GM19455 (cell line): Measurements from ENCODE around the gene TPM2.

Experiments used
- ATAC-seq: cut with Tn5 transposase; IDR thresholded peaks from one replicate; pipeline ENCODE4 v1.9.1; 2021; ENCODE audit not compliant: unreplicated experiment

Gene TPM2

DNA sequence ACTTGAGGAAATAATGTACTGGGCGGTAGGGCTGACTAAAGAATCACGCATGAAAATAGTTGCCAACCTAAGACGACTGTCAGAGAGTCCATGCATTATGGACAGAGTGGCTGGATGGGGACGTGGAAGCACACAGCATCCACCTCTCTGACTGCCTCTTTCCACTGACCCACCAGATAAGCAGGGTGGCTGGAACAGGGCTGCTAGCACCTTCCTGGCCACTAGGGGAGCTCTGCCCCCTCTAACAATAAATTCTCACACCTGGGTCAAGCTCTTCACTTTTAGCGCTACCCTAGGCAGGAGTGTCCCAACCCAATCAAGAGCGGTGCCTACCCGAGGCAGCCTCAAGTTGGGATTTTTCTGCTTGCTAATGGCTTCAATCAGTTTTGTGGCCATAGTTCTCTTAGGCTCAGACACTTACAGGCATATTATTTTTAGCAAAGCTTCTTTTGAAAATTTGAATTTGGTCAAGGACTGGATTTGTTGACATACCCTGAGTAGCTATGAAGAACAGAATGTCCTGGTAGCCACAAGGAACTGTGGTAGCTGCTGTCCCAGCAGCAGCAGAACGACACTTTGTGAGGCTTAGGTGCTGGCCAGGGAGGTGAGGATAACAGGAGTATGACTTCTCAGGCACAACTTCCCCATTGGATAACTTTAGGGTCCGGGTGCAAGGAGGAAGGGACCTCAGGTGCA, 6.9 kb upstream of the TPM2 start:
- ATAC-seq: no peak

DNA sequence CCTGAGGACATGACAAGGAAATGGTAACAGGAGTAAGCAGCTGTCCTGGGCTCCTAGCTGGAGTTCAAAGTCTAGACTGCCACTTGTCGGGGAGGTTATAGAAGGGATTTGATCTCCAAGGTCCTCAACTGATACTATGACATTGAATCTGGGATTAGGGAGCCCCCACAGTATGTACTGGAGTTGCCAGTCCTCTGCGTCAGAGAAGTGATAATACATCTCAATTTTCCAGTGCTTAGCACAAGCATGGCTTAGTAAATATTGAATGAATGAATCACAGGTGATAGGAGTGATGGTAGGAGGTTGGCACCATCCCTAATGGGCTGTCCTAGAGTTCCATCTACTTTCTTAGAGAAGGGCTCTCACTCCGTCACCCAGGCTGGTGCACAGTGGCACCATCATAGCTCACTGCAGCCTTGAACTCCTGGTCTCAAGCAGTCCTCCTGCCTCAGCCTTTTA, 6.2 kb upstream of the TPM2 start:
- no peak for ATAC-seq

DNA sequence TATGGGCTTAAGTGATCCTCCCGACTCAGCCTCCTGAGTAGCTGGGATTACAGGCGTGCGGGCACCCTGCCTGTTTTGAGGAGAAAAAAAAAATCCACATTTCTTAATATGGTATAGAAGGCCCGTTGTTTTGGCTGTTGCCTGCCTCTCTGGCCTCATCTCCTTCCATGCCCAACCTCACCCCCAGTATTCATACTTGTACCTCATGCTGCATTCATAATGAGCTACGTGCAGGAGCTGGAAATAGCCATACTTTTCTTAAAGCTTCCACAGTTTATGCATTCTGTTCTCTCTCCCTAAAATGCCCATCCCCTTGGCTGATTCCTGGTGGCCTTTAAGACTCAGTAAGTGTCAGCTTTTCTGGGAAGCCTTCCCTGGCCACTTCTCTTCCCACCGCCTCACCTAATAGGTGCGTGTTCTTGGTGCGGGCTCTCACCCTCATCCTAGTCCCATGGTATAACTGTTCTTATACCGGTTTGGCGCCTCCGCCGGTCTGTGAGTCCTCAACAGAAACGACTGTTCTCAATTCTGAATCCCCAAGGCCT, 2.1 kb upstream of the TPM2 start:
- ATAC-seq: no peak

DNA sequence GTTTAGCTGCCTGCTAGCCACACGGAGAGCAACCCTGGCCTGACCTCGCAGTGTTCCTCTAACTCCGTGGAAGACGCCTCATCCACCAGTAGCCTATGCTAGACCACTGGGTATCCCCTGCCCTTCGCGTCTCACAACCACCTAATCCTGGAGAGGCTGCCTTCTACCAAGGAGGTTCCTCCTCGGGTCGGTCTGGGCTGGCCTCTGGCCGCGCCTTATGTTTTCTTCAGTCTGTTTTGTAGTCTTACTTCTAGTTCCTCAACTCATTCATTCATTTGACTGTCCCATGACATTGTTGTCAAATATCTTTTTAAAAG, 1.6 kb upstream of the TPM2 start:
- no peak for ATAC-seq

DNA sequence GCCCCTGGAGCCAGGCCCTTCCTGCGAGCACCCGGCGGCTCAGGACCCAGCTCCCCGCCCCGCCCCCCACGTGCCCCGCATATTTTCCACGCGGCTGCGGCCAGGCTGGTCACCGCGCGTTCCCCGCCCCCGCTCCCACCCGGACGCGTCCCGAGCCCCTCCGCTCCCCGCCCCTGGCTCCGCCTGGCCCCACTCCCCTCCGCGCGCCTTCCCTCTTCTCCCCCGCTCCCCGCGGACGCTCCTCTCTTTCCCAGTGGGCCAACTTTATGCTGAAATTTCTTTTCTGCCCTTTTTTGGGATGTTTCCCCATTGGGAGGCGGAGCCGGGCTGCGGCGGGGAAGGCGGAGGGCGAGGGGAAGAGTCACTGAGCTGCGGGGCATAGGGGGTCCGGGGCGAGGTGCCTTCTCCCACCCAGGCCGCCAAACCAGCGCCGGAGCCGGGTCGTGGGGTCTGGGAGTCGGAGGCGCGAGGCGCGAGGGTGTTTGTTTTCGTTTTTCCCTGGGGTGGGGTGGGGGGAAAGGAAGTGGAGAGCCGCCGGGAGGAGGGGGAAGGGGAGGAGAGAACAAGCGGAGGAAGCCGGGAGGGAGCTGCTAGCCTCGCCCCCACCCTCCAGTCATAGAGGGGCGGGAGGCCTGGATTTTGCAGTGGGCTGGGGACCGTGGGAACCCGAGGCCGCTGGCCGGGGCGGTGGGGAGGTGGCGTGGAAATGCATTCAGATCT, 1.0 kb upstream of the TPM2 start:
- no peak for ATAC-seq

DNA sequence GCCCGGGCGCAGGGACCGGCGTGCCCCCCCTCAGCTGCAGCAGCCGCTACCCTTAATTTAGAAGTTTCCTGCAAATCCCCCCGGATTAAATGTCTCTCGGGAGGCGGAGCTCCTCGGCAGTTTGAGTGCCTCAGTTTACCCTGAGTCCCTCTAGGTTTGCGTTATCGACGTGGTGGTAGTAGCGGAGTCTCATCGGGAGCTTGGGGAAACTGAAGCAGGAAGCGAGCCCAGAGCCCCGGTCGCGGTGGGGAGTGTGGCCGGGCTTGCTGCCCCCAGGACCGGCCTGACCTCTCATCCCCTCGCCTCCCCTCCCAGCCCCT, 529 bp upstream of the TPM2 start:
- no peak for ATAC-seq

DNA sequence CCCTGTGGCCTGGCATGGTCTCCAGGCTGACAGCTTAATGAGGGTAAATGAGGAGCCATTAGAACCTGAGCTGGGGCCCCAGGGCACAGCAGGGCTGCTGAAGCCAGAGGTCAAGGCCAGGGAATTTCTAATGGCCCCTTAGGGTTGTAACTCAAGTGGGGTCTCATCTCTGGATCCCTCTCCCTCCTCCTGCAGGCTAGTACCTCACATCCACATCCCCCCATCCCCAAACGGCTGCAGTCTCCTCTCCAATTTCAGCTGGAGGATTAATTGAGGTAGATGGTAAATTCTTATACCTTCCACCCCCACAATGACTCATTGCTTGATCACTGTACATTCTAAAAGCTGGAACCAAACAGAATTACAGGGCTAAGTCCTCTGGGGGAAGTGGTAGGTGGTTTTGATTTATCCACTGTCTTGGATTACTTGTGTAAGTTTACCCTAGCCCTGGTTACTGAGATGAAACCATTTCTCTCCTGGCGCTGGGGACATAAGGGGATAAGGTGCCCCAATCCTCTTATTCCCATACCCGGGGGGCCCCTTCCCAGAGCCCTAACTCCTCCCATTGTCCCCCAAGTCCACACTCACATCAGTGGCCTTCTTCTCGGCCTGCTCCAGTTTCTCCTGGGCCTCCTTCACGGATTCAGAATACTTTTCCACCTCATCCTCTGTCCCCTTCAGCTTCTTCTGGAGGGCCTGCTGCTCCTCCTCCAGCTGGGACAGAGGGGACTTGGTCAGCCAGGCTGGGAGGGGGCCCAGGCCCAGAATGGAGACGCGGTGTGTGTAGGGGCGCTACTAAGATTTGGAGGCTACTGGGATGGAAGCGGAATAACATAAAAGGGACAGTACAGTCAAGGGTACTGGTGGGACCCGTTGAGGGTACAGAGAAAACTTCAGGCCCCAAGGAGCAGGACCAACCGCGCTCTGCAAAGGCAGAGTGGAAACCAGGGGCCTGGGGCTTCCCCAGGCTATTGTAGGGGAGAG, 875 bp downstream of the TPM2 start:
- ATAC-seq: no peak

DNA sequence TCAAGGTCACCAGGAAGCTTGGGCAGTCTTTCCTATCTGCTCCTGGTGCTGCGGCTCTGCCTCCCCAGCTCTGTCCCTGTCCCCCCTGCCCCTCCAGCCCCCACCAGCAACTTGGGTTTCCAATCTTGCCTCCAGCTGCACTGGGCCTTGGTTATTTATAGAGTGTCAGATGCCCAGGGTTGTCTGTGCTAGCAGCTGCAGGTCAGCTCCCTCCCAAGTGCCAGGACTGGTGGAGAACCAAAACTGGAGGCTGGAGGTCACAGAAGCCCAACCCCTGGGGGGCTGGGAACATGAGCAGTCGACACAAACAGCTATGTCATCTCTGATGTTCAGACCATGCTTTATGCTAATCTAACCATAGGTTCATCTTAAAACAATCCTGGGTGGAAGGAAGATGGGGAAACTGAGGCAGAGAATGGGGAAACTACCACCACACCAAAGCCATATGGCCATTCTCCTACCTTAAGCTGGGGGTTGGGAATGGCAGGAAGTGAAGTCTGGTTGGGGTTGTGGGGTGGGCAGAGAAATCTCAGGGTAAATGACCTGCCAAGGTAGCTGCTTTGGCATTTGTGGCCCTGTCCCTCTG, 1.7 kb downstream of the TPM2 start:
- no peak for ATAC-seq

DNA sequence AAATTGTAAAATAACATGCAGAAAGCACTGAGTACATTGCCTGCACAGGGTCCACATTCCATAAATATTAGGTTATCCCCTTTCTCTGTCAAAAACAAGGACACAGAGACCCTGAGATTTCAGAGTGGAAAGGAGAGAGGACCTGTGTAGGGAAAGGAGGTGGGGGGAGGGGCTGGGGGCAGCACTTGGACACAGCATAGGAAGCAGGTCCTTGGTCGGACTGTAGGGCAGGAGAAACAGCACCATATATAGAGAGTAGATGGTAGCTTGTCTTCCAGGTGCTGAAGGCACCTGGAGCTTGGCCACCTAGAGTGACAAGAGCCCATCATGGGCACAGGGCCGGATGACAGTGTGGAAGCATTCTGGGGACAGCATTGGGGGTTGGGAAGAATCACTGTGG, 2.4 kb downstream of the TPM2 start:
- ATAC-seq: no peak

DNA sequence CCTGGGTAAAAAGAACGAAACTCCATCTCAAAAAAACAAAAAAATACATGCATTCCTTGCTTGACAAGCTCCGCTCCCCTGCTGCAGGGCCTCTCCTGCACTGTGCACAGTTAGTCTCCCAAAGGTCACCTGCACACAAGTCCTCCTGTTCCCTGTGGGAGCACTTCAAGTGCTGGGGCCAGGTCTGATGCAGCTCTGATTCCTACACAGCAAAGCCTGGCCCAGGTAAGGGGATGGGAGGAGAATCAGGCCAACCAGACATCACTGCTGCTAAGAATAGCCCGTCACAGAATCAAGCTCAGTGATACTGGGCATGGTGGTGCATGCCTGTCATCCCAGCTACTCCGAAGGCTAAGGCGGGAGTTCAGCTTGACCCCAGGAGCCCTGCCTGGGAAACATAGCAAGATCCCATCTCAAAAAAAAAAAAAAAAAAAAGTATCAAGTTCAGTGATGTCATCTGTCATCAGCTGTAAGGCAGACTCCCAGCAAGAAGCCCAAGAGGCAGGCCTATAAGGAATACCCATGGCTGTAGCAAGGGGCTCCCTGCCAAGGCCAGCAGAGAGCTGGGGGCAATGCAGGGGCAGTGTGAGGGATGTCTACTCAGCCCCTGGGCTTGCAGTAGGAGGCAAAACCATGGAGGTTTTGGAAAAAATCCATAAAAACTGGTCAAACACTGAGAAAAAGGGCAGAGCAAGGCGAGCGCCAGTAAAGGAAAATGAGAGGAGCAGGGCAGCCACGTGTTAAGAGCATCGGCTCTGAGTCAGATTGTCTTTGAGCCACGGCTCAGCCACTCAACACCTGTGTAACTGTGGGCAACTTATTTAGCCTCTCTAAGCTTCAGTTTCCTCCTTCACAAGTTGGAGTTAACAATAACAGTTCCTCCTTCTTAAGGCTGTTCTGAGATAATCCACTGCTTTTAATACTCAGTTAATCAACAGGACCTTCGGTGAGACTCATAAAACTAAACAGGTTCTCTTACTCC, 3.2 kb downstream of the TPM2 start:
- no peak for ATAC-seq

DNA sequence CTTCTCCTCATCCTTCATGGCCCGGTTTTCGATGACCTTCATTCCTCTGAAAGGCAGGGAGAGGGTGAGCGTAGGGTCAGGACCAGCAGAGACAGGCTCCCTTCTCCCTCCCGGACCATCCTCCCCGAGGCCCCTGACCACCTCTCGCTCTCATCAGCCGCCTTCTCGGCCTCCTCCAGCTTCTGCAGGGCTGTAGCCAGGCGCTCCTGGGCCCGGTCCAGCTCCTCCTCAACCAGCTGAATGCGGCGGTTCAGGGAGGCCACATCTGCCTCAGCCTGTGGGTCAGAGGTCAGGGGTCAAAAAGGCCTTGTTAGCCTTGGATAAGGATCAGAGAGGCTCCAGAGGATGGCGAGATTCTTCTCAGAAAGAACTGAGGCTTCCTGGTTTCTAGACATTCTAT, 4.2 kb downstream of the TPM2 start:
- no peak for ATAC-seq

DNA sequence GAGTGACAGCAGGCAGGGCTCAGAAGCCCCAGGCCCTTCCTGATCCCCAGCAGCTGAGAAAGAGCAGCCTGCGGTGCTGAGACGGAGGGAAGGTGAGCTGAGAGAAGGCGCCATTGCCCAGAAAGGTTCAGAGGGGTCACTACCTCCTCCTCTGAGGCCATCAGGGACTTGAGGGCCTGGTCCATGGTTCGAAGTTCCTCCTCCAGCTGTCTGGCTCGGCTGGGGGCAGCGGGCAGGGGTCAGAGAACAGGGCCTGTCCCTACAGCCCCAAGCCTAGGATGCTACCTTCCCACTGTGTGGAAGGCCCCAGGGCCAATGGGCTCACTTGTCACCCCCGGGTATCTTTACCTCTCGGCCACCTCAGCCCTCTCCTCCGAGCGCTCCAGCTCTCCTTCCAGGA, 4.8 kb downstream of the TPM2 start:
- no peak for ATAC-seq

DNA sequence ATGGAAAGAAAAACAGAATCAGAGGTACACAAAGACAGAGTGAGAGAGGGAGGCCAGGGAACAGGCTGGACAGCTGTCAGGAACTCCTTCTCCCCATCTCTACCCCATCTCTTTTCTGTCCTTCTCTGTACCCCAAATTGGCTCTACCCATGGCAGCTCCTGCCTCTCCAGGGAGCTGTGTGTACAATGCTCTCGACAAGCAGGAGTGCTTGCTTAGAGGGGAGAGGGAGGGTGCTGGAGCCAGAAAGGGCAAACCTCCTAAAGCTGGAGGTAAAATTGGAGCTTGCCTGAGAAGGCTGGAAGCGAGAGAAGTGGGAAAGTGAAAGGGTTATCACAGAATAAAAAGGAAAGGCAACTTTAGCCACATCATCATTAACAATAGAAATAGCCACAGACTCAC, 6.4 kb downstream of the TPM2 start:
- ATAC-seq: no peak

DNA sequence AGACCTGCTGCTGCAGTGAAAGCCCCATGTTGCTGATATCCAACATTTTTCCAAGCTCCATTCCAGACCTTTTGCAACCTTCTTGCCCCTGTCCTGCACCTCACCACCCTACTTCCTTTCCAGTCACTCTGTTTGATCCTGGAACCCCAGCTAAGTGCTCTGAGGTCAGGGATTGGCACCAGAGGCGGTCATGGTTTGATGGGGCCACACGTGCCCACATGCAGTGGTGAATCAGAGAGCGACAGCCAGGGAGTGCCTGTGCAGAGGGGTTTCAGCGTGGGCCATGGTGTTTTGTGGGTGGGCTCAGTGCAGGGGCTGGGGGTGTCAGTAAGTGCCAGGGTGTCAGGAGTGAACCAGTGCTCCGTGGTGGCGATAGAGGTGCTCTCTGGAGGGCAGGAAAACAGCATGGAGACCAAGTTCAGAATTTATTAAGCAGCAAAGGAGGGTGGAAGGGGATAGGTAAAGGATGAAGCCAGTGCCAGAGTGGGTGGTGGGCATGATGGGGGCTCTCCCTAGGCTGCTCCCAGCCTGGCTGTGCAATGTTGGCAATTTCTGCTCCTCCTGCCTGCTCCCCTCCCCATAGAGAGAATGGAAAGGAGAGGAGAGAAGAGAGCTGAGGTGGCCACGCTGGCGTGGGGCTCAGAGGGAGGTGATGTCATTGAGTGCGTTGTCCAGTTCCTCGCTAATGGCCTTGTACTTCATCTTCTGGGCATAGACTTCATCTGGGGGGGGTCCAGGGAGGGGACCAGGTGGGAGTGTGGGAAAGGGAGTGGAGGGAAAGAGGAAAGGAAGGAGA, 7.0 kb downstream of the TPM2 start:
- ATAC-seq: no peak

DNA sequence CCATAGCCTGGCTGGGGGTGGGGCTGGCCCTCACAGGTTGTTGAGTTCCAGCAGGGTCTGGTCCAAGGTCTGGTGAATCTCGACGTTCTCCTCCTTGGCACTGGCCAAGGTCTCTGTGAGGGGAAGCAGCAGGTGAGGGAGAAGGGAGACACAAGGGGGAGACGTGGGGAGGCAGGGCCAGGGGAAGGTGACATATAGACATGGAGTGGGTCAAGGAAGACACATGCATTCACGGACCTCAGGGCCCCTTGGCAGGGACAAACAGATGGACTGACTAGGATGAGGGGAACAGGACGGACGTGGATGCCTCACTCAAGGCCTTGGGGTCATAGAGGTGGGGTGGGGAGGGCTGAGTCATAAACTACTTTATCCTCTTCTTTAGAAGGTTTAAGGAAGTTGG, 7.7 kb downstream of the TPM2 start:
- no peak for ATAC-seq

DNA sequence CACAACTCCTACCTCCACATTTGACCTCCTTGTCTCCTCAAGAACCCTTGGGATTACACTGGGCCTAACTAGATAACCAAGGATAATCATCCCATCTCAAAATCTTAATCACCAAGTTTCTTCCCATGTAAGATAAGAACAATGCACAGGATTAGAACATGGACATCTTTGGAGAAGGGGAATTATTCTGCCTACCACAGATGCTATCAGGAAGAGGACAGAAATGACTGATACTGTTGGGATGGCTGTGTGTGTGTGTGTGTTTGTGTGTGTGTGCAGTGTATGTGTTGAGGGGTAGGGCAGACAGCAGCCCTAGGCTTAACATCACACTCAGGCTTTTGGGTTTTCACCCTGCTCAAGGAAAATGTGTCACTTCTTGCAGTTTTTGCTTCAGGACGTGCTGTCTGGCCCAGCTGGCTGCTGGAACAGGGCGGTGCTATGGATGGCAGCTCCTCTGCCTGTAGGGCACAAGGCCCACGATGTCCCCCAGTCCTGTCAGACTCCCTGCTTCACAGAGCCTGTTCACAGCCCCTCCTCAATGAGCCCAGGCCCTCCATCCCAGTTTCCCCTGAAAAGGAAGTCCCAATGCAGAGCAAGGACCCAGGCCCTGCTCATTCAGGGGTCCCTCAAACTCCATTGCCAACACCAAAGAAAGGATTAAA, 8.3 kb downstream of the TPM2 start:
- no peak for ATAC-seq

DNA sequence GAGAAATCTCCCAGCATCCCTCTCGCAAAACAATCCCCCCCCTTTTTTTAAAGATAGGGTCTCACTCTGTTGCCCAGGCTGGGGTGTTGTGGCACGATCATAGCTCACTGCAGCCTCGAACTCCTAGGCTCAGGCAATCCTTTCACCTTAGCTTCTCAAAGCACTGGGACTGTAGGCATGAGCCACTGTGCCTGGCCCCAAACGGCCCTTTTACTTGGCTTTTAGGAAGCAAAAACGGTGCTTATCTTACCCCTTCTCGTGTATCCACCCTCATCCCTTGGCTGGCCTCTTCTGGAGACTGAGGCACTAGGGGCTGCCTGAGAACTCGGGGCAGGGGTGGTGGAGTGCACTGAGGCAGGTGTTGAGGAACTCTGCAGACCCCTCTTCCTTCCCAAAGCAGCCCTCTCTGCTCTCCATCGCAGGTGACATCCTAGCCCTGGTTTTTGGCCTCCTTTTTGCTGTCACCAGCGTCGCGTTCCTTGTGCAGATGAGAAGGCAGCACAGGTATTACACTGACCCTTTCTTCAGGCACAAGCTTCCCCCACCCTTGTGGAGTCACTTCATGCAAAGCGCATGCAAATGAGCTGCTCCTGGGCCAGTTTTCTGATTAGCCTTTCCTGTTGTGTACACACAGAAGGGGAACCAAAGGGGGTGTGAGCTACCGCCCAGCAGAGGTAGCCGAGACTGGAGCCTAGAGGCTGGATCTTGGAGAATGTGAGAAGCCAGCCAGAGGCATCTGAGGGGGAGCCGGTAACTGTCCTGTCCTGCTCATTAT, 9.2 kb downstream of the TPM2 start:
- no peak for ATAC-seq

DNA sequence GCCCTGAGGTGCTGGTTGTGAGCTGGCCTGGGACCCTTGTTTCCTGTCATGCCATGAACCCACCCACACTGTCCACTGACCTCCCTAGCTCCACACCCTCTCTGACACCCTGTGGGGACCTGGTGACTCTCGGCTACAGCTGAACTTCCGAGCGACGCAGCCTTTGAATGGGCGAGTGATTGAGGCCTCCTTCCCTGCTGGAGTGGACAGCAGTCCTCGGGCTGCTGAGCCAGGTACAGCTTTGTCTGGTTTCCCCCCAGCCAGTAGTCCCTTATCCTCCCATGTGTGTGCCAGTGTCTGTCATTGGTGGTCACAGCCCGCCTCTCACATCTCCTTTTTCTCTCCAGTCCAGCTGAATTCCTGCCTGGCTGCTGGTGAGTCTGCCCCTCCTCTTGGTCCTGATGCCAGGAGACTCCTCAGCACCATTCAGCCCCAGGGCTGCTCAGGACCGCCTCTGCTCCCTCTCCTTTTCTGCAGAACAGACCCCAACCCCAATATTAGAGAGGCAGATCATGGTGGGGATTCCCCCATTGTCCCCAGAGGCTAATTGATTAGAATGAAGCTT, 9.9 kb downstream of the TPM2 start:
- ATAC-seq: no peak
